Measurements from ENCODE around the gene PTPRD. TPM values are rescaled to one million over a fixed set of nuclear protein-coding genes. Genes with fewer than 3 reads are reported as not detected.

Gene PTPRD
- total and polyA plus RNA-seq, 2 of the 4 experiments (the other 2 are of a cell fraction), result 0.07 to 0.18 TPM

- no peak for DNase-seq
- Histone ChIP-seq H3K4me2 (ENCODE audit: low read depth, low read length) (no peak overlapping the region), H2BK20ac (ENCODE audit: low read depth, low read length) (no peak overlapping the region), H3K23ac (ENCODE audit: low read depth, low read length) (no peak overlapping the region), H4K20me1 (ENCODE audit: insufficient read depth, low read length) (no peaks in the 10 kb centered on the region), H4K8ac (ENCODE audit: low read depth in 2 of 2, low read length in 2 of 2) (no peak overlapping the region), H3K9ac (ENCODE audit: low read depth, low read length) (no peak overlapping the region), H4K5ac (ENCODE audit: low read depth, low read length) (no peak overlapping the region), H2AK5ac (ENCODE audit: low read depth, low read length) (no peak overlapping the region), H3K9me1 (ENCODE audit: insufficient read depth, low read length) (no peaks in the 10 kb centered on the region), H3K4me1 (ENCODE audit: control insufficient read depth, insufficient read depth, low read length) (no peaks in the 10 kb centered on the region), H2BK15ac (ENCODE audit: low read depth, low read length) (no peak overlapping the region), H3K27me3 (ENCODE audit: control insufficient read depth, insufficient read depth, low read length) (no peaks in the 10 kb centered on the region), H2BK120ac (ENCODE audit: low read depth, low read length) (no peak overlapping the region), H4K91ac (ENCODE audit: insufficient read depth, low read depth, low read length) (no peak overlapping the region), H2AK9ac (replicated peaks; ENCODE audit: low read depth, low read length, poor library complexity) (no peak overlapping the region), H3K9me3 (ENCODE audit: control insufficient read depth, insufficient read depth, low read length) (no peaks in the 10 kb centered on the region), H3K27ac (ENCODE audit: insufficient read depth, low read length) (no peak overlapping the region), H2BK5ac (ENCODE audit: low read depth, low read length, poor library complexity, severe bottlenecking) (no peak overlapping the region), H3K36me3 (ENCODE audit: control insufficient read depth, insufficient read depth, low read length) (no peaks in the 10 kb centered on the region), H3K79me1 (ENCODE audit: low read depth in 1 of 2, low read length in 2 of 2) (no peaks in the 10 kb centered on the region), H3K14ac (replicated peaks; ENCODE audit: low read depth, low read length) (no peak overlapping the region), H3K4me3 (ENCODE audit: insufficient read depth, low read depth, low read length) (no peak overlapping the region), H3K56ac (ENCODE audit: extremely low read depth, insufficient read depth, low read length) (no peak overlapping the region), H2AFZ (replicated peaks; ENCODE audit: low read length, poor library complexity) (no peak overlapping the region), H3K18ac (ENCODE audit: low read depth, low read length) (no peak overlapping the region), H3K4ac (ENCODE audit: low read depth, low read length) (no peak overlapping the region)
- no TSS peak for BruUV-seq (replicated peaks)
- ATAC-seq (ENCODE audit: low read depth), result no peak
- WGBS, 2 experiments (ENCODE audit: extremely low coverage in 2 of 2, insufficient read length in 1 of 2), result no CpG with 5 or more reads among the region's 2 CpGs
- POLR2A ChIA-PET (ENCODE audit: unreplicated experiment), result no interaction called here
- TF ChIP-seq NFE2L2 (IDR thresholded peaks at IDR 0.05; ENCODE audit: low read depth, low read length), result no peak
- no peak for TF ChIP-seq CTCF (conservative IDR thresholded peaks at IDR 0.05; ENCODE audit: low read depth, low read length)
- no peak for TF ChIP-seq RAD21 (IDR thresholded peaks at IDR 0.05; ENCODE audit: low read length)
- no peak for TF ChIP-seq CHD1 (IDR thresholded peaks at IDR 0.05; ENCODE audit: low read depth, low read length)
- no peak for TF ChIP-seq MXI1 (IDR thresholded peaks at IDR 0.05; ENCODE audit: borderline replicate concordance, low read depth, low read length)
- TF ChIP-seq RFX5 (IDR thresholded peaks at IDR 0.05; ENCODE audit: low read depth, low read length), result no peak
- no peak for TF ChIP-seq SMC3 (IDR thresholded peaks at IDR 0.05; ENCODE audit: low read depth, low read length)
- no peak for TF ChIP-seq MAFK (IDR thresholded peaks at IDR 0.05; ENCODE audit: low read depth, low read length)
- no peak for TF ChIP-seq MAZ (IDR thresholded peaks at IDR 0.05; ENCODE audit: borderline replicate concordance, low read depth, low read length)
- TF ChIP-seq FOS (IDR thresholded peaks at IDR 0.05; ENCODE audit: low read depth, low read length), result no peak
- TF ChIP-seq USF2 (IDR thresholded peaks at IDR 0.05; ENCODE audit: low read depth, low read length), result no peak
- TF ChIP-seq RCOR1 (IDR thresholded peaks at IDR 0.05; ENCODE audit: insufficient replicate concordance, low read length), result no peak
- no peak for TF ChIP-seq BHLHE40 (IDR thresholded peaks at IDR 0.05; ENCODE audit: low read depth, low read length)
- no peak for TF ChIP-seq CEBPB (IDR thresholded peaks at IDR 0.05; ENCODE audit: low read depth, low read length)
- intact Hi-C loops (cut with micrococcal nuclease) (no loop called here), dilution Hi-C loops (cut with HindIII; ENCODE audit: low sequenced_read_pairs, unreplicated experiment) (no loop called here), in situ Hi-C loops (cut with MboI; ENCODE audit: low sequenced_read_pairs) (no loop called here)
- CTCF ChIA-PET, result no interaction called here
These were observed 1250.5 kb downstream of the PTPRD start for GRCh38 chr9:9362332-9362731.
